GM18511 (cell line): Measurements from ENCODE around the gene STX16.

Experiments
- ATAC-seq: cut with Tn5 transposase; IDR thresholded peaks from one replicate; pipeline ENCODE4 v1.9.1; 2021; ENCODE audit warnings: mild to moderate bottlenecking, moderate library complexity; ENCODE audit not compliant: unreplicated experiment

The STX16 gene

DNA sequence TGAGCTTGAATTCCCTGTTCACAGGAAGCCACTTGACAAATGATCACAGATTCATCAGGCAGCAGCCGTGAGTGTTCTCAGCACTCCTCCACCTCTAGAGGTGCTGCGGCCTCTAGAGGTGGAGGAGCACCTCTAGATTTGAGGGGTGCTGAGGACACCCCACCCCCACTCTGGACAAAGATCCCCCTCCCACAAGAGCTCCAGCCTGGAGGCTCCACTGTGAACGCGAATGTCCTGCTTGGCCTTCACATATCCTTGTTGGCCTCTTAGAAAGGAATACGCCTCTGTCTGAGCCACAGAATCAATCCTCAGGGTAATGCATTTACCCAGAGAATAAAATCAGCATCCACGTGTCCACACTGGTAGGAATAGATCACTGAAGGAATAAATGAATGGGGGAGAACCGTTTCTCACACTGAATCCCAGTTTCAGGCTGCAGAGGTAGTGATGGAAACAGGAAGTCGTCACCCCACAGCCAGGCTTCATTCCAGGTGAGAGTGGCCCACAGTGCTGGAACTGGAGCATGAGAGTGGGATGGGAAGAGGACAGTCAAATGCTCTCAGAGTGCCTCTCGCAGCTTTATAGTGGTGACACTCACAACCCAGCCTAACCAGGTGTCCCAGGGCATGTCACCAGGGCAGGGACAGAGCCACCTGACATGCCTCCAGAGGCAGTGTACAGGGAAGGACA is 58.1 kb downstream of the STX16 start:
- no peak for ATAC-seq

DNA sequence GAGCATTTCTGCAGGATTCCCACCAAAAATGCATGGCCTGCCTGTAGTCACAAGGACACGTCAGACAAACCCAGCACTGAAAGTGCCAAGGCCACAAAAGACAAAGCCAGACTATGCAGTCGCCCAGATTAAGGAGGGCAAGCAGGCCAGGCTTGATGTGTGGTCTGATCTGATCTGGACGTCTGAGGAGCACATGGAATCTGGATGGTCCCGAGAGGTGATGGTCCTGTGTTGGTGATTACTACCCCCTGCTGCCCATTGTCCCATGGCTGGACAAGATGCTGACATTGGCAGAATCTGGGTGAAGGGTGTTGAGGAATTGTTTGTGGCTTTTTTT is 58.6 kb downstream of the STX16 start:
- ATAC-seq, result no peak

DNA sequence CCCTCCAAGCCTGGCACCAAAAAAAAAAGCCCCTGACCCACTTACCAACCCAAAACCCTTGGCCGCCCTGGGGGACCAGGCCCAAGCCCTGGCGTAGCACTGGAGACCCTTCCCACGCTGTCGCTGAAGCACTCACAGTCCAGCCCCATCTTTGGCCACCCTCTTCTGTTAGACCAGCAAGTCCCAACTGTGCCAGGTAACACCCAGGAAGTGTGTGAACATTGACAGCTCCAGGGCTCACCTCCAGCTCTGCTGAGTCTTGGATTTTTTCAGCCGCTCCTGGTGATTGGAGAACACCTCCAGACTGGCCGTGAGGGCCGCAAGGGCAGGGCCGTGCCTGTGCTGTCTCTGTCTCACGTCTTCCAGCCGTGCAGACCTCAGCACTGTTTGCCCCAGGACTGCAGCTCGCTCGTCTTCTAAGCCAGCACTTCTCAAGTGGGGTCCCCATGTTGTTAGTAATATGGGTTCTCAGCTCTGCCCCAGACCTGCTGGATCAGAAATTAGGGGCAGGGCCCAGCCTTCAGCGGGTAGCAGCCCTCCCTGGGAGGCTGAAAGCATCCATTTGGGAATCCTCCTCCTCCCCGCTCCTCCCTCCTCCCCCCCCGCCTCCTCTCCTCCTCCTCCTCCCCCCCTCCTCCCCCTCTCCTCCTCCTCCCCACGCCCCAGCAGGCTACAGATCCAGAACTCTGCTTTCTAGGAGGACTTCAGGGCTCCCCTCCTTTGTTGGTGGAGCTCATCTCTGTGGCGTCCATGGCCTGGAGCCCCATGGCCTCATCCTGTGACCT is 59.6 kb downstream of the STX16 start:
- ATAC-seq, result no peak

DNA sequence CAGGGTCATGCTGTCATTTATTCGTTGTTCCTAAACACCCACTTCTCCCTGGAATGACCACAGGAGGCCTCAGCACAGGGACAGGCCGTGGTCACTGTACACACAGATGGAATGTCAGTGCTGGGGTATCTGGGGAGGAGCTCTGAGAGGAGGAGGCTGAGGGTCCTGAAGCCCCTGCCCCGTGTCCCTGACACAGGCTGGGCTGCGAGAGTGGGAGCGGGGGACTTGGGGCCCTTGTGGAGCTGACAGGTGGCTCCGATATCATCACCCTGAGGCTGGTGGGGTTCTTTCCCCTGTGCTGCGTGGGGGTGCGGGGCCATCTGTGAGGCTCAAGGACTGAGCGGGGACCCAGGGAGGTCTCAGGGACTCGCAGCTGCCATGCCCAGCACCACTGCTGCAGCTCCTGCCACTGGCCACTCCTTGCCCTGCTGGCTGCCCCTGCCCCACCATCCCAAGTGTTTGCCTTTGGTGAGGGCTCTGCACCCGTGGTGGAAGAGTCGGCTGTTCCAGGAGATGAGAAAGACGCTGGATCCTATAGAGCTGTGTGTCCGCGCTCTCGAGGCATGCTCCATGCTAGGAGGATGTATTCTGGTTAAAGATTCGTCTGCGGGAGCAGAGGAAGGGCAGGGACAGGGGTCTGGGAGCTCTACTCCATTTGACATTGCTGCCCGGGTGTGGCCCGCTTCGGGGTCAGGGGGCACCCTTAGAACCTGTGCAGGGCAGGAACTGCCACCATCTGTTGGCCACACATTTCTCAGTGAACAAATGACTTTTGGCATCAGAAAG is 60.4 kb downstream of the STX16 start:
- ATAC-seq, result no peak

DNA sequence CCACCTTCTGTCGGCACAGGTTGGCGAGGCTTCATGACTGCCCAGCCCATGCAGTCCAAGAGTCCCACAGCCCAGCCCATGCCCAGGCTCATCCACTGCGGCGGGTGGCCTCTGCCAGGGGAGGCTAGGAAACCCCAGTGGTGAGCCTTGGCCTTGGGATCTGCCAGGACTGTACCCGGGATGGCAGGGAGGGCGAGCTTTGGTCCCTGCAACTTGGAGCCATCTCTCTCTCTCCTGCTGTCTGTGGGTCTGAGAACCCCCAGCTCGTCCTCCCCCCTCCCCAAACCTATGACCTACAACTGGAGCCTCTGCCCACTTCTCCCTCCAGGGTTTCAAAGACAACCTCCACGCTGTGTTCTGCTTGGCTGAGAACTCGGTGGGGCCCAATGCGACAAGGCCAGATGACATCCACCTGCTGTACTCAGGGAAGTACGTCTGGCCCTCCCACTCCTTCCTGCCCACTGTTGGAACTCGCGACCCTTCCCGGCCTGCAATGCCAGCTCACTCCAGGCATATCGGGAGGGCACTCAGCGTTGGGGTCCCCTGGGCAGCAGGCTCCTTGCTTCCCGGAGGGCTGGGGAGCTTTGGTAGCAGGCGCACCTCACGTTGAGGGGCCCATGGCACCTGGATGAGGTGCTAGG is 61.2 kb downstream of the STX16 start:
- no peak for ATAC-seq

DNA sequence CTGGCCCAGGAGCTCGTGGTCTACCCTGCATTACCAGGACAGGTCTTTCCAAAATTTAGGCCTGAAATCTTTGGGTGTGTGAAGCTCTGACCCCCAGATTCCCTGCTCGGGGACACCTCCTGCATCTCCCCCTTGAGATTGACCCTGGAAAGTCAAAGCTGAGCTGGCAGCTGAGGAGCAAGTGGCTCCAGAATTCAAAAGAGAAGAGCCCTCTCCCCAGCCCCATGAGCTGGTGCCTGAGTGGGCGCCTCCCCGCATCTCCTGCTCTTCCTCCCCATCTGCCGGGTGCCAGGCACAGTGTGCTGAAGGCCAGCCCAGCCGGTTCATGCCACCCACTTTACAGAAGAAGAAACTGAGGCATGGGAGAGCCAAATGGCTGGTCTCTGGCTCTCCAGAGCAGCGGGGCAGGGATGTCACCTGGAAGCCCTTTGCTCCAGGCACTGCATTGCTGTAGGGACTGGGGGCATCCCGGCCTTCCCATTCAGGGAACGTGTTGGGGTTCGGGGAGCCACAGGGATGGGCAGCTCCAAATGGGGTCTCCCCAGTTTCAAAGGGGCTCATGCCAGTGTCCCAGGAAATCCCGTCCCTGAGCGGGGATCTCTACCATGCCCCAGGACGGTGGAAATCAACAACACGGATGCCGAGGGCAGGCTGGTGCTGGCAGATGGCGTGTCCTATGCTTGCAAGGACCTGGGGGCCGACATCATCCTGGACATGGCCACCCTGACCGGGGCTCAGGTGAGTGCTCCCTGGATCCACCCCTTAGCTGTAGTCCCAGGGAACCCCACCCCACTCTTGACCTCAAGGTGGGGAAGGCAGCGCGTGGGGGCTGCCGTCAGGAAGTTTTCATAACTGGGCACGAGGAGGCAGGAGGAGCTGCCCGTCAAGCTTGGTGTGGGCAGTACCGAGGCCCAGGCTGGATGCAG is 62.0 kb downstream of the STX16 start:
- no peak for ATAC-seq

DNA sequence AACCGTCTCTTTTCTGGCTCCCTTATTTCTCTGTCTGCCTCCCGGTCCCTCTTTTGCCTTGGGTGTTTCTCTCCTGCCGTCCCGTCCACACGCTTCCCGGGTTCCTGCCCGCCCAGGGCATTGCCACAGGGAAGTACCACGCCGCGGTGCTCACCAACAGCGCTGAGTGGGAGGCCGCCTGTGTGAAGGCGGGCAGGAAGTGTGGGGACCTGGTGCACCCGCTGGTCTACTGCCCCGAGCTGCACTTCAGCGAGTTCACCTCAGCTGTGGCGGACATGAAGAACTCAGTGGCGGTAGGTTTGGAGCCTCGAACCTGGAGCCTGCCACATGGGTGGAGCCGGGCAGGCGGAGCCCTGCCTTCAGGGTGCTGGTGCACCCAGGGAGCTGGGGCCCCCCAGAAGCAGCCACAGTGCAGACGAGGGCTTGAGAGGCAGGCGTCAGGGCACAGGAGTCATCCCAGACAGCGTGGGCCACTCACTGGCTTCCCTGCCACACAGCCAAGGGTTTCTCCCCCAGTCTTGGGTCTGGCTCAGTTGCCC is 62.8 kb downstream of the STX16 start:
- no peak for ATAC-seq

DNA sequence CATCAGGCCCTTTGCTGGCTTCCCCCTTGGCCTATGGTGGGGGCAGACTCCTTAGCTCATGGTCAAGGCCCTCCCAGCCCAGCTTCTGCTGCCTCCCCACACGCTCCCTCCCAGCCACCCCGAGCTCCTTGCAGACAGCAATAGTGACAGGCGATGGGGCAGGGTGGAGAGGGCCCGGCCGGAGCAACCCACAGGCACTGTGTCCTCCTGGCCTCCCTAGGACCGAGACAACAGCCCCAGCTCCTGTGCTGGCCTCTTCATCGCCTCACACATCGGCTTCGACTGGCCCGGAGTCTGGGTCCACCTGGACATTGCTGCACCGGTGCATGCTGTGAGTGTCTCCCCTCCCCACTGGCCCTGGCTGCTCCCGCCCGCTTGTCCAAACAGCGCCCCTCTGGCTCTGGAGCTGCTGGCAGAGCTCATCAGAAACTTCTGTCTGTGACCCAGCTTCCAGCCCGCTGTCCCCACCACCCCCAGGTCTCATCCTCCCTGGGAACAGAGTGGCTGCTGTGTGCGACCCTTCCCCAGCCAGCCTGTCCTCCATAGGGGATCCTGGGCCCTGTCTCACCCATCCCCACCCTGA is 63.3 kb downstream of the STX16 start:
- ATAC-seq, result no peak

DNA sequence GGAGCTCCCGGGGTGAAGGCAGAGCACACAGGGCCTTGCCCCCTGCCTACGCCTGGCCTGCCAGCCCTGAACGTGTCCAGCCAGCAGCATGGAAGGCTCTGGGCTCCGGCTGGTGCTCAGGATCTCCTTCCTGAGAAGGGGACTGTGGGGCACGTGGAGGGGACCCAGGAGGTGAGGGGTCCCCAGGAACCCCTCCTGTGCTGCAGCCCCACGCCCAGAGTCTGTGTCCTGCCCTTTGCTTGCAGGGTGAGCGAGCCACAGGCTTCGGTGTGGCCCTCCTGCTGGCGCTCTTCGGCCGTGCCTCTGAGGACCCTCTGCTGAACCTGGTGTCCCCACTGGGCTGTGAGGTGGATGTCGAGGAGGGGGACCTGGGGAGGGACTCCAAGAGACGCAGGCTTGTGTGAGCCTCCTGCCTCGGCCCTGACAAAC is 63.9 kb downstream of the STX16 start:
- ATAC-seq, result no peak

DNA sequence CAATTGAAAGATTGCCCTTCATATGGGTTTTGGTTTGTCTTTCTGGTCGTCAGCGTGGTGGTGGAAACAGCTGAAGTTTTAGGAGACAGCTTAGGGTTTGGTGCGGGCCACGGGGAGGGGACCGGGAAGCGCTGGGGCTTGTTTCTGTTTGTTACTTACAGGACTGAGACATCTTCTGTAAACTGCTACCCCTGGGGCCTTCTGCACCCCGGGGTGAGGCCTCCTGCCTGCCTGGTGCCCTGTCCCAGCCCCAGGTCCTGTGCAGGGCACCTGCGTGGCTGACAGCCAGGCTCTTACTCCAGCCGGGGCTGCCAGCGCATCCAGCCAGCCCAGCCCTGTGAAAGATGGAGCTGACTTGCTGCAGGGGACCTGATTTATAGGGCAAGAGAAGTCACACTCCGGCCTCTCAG is 64.3 kb downstream of the STX16 start:
- no peak for ATAC-seq

DNA sequence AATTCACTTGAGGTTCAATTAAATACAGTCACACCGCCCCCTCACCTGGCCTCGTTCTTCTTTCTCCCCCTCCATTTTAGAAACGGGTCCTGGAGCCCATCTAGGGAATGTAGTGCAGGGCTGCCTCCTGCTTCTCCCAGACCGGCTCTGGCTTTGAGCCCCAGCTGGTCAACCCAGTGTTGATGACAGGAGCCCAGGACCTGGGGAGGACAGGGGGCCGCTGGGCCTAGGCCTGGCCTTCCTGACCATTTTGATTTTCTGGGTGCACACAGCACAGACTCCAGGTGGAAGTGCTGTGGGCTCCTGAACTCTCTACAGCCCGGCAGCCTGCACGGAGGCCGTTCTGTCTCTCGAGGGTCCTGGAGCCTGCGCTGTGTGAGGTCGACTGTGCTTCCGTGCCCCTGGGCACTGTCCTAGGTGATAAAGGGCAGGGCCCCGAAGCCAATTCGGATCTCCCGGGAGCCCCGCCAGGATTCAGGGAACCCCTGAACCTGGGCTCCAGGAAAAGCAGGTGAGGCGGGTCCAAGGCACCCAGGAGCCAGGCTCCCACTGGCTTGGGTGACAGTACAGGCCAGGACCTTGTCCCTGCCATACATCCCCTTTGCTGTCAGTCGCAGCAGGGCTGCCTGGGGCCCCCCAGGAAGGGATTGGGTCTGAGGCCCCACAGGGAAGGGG is 64.9 kb downstream of the STX16 start:
- ATAC-seq, result no peak

DNA sequence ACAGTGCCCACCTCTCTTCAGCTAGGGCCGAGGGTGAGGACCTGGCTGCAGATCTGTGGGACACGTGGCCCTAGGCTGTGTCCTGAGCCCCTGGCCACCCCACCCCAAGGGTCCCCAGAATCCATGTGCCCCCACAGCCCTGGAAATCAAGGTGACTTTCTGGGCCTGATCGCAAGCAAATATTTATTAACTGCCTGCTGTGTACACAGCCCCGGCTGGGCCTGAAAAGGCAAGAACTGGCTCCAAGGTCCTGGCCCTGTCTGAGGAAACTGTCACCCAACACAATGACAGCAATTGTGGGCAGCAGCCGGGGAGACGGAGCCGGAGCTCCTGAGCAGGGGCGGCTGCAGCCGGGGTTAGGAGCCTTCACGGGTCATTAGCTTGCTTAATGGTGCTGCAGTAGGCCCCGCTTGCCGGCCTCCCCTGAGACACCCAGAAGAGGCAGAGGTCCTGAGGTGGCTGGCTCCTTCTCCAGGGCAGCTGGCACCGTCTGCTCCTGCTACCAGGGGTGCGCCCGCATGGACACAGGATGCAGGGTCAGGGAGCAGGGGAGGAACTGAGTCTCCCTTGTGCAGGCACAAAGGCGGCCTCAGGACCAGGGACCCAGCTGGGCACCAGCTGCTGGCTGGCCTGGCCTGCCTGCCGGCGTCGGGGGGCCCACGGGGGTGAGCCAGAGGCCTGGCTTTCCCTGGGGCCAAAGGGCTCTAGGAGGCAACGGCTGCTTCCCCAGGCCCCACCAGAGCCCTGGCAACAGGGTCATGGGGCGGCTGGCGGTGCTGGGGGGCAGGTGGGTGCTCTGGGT is 65.6 kb downstream of the STX16 start:
- ATAC-seq, result no peak

DNA sequence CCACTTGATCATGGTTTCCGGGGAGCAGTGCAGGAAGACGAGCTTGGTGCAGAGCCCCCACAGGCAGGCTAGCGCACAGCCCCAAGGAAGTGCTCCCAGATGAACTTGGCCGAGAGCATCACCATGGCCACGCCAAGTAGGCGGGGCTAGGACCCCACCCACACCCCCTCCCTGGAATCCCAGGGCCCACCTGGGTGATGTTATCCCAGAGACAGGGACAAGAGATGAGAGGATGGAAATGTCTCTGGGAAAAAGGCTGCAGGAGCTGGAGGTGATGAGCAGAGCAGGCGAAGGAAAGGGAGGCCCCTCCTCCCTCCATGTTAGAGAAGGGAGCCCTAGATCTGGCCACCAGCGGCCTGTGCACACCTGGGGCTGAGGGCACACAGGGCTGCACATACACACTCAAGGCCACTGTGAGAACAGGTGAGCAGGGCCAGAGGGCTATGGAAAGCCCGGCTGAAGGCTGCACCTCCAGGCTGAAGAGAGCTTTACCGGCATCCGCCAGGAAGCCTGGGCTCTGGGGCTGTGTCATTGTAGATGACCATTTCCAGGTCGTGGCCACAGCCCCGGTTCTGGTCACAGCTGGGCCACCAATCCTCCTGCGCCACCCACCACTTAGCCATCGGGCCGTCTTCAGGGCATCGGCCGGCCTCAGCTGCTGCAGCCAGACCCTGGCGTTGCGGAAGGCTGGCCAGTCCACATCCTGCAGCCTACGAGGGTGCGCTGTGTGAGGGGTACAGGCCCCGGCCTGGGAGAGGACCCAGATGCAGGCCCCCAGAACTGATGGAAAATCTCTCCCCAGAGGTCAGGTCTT is 66.4 kb downstream of the STX16 start:
- no peak for ATAC-seq

DNA sequence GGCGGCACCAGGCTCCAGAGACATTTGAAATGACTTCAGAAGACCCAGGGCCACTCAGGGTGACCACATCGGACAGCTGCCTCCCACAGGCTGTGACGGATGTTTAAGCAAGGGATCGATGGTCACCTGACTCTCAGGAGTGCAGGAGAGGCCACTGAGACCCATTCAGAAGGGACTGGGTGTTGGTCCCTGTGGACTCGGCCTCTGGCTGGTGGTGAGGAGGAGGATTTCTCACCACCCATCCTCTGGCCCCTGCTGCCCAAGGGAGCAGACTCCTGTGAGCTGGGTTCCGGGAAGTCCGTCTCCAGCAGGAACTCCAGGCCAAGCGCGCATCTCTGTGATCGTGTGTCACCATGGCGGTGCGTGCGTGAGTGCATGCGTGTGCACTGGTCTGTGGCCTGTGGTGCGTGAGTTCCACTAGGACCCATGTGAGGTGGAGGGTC is 67.1 kb downstream of the STX16 start:
- no peak for ATAC-seq

DNA sequence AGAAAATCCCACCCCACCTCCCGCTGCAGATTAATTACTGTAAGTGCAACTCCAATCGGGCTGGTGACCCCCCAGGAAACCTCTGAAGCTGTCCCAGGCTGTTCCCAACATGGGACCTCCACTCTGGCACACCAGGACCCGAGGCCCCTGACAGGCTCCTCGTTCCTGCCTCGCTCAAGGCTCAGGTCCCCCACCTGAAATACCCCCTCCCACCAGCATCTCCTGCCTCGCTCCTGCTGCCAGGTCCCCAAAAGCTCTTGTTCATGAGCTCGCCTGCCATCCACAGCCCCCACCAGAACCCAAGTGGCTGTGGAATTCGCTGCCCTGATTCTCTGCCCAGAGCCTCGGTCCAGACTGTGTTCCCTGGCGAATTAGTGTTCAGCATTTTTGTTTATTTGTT is 67.6 kb downstream of the STX16 start:
- ATAC-seq, result no peak

DNA sequence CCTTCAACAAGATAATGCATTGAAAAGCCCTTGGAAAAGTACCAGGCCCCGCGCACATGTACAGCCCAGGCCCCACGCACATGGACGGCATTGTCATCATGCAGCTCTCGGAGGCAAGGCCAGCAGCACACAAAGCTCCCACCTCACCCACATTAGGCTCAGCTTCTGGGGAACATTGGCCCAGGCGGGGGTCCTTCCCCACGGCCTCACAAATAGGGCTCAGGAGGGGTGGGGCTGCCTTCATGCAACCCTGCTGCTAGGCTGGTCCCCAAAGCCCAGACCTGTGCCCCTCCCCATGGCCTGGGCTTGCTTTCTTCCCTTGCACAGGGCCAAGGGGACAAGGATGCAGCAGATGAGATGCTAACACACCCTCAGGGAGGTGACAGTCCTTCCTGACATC is 68.2 kb downstream of the STX16 start:
- no peak for ATAC-seq

DNA sequence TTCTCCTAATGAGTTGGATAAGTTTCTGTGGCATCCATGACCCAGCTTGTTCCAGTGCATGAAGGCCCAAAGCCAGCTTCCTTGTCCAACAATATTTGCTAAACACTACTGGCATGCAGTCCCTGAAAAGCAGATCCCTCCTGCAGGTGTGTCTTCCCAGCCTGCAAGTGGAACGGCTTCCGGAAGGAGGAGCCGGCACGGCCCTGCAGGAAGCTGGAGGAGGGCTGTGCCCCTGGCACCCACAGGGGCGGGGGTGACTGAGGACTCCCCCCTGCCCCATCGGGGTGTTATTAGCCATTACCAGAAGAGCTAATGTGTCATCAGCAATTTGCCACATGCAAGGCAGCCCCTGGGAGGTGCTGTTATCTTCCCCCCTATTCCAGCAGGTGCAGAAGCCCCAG is 68.9 kb downstream of the STX16 start:
- ATAC-seq, result no peak
